Measurements from ENCODE around the gene ACRV1. TPM values are rescaled to one million over a fixed set of nuclear protein-coding genes. Genes with fewer than 3 reads are reported as not detected.
A peak's percentile ranks its signal among the peaks of the same experiment; 100 is the strongest.

ACRV1 gene
- total and polyA plus RNA-seq, 2 experiments from 2014 or later, result 0.65 TPM; not detected in 1

GRCh38 chr11:125621995-125622394 is 58.7 kb downstream of the ACRV1 start:
- no peaks in the 10 kb centered on the region for H3K27me3 ChIP-seq (ENCODE audit: insufficient read depth)
- TF ChIP-seq EZH2 (IDR thresholded peaks at IDR 0.05; ENCODE audit: low read depth, unreplicated experiment) (no peak), REST (IDR thresholded peaks at IDR 0.05; ENCODE audit: unreplicated experiment) (no peak), JUNB (IDR thresholded peaks at IDR 0.05; ENCODE audit: unreplicated experiment) (no peak), NANOG (IDR thresholded peaks at IDR 0.05; ENCODE audit: borderline replicate concordance) (no peak)
- H3K9me3 Mint-ChIP-seq, result no peaks in the 10 kb centered on the region
- peaks cover 55% of the 10 kb centered on the region for H3K36me3 Mint-ChIP-seq (ENCODE audit: low read depth)
- no peak overlapping the region for H2AFZ ChIP-seq
- no peaks in the 10 kb centered on the region for H3K9me2 ChIP-seq (ENCODE audit: insufficient read depth)
- no peak overlapping the region for H3K4me2 ChIP-seq
- peaks cover 7% of the 10 kb centered on the region; the same call in 1 of the 2 replicates for H3F3A ChIP-seq (replicated peaks; ENCODE audit: low read depth)
- peaks cover 7% of the 10 kb centered on the region for H3K4me1 Mint-ChIP-seq
- H3K27ac Mint-ChIP-seq, result no peak overlapping the region
- H3K36me3 ChIP-seq (ENCODE audit: insufficient read depth), result peaks cover 44% of the 10 kb centered on the region
- no peak overlapping the region for H3K4me3 Mint-ChIP-seq
- no peak overlapping the region for H3K27ac ChIP-seq (ENCODE audit: low read depth)
- DNase-seq (ENCODE audit: low spot score), result no peak
- no peak for ATAC-seq
- no peak overlapping the region for H3K4me3 ChIP-seq
- H4K20me1 ChIP-seq (replicated peaks; ENCODE audit: insufficient read depth), result peaks cover 7% of the 10 kb centered on the region; the same call in 1 of the 2 replicates
- H3K4me1 ChIP-seq (ENCODE audit: insufficient read depth), result peaks cover 4% of the 10 kb centered on the region; the same call in 1 of the 2 replicates
- H3K79me2 ChIP-seq (replicated peaks; ENCODE audit: insufficient read depth), result peaks cover 6% of the 10 kb centered on the region
- peaks cover 7% of the 10 kb centered on the region for H3K27me3 Mint-ChIP-seq (ENCODE audit: insufficient read depth, low read depth, poor library complexity)

Small RNA genes lying within 50 kb of the gene (small RNA-seq; reads per million reads assigned to genes)
- 0.50 reads per million, percentile 34 among the genes with 10 or more reads in this experiment for gene RNU2-35P (ENCODE audit: low replicate concordance)

Other genes with a start within 250 kb of the ACRV1 start
- gene FEZ1, start 184.6 kb downstream of the ACRV1 start, total RNA-seq (2014; rRNA removed; shearing (Covaris generic)), result 43.5 and 55.5 TPM in 2 replicates
- gene FEZ1, start 184.6 kb downstream of the ACRV1 start, polyA plus RNA-seq (2016; fragmentation: Nextera tagmentation; extraction: Ambion mirVana), result 34.5 and 35.1 TPM in 2 replicates
- 122 and 174 TPM in 2 replicates for gene EI24, start 111.4 kb downstream of the ACRV1 start, total RNA-seq (2014; rRNA removed; shearing (Covaris generic))
- 132 and 135 TPM in 2 replicates for gene EI24, start 111.4 kb downstream of the ACRV1 start, polyA plus RNA-seq (2016; fragmentation: Nextera tagmentation; extraction: Ambion mirVana)
- 156 TPM in 2 replicates for gene STT3A, start 88.0 kb downstream of the ACRV1 start, total RNA-seq (2014; rRNA removed; shearing (Covaris generic))
- 91.7 and 92.9 TPM in 2 replicates for gene STT3A, start 88.0 kb downstream of the ACRV1 start, polyA plus RNA-seq (2016; fragmentation: Nextera tagmentation; extraction: Ambion mirVana)
- 96.4 and 102 TPM in 2 replicates for gene CHEK1, start 55.7 kb downstream of the ACRV1 start, total RNA-seq (2014; rRNA removed; shearing (Covaris generic))
- 90.0 and 93.1 TPM in 2 replicates for gene CHEK1, start 55.7 kb downstream of the ACRV1 start, polyA plus RNA-seq (2016; fragmentation: Nextera tagmentation; extraction: Ambion mirVana)
- gene PATE1, start 65.4 kb upstream of the ACRV1 start, total RNA-seq (2014; rRNA removed; shearing (Covaris generic)), result not detected in 2 replicates
- gene PATE1, start 65.4 kb upstream of the ACRV1 start, polyA plus RNA-seq (2016; fragmentation: Nextera tagmentation; extraction: Ambion mirVana), result not detected in 2 replicates
- gene PATE2, start 98.0 kb upstream of the ACRV1 start, total RNA-seq (2014; rRNA removed; shearing (Covaris generic)), result not detected in 2 replicates
- 0.14 and 0.16 TPM in 2 replicates for gene PATE2, start 98.0 kb upstream of the ACRV1 start, polyA plus RNA-seq (2016; fragmentation: Nextera tagmentation; extraction: Ambion mirVana)
- not detected in 2 replicates for gene PATE3, start 107.3 kb upstream of the ACRV1 start, total RNA-seq (2014; rRNA removed; shearing (Covaris generic))
- not detected in 2 replicates for gene PATE3, start 107.3 kb upstream of the ACRV1 start, polyA plus RNA-seq (2016; fragmentation: Nextera tagmentation; extraction: Ambion mirVana)
- not detected in 2 replicates for gene PATE4, start 152.5 kb upstream of the ACRV1 start, total RNA-seq (2014; rRNA removed; shearing (Covaris generic))
- gene PATE4, start 152.5 kb upstream of the ACRV1 start, polyA plus RNA-seq (2016; fragmentation: Nextera tagmentation; extraction: Ambion mirVana), result not detected in 2 replicates
- gene HYLS1, start 206.8 kb upstream of the ACRV1 start, total RNA-seq (2014; rRNA removed; shearing (Covaris generic)), result 13.1 and 14.6 TPM in 2 replicates
- gene HYLS1, start 206.8 kb upstream of the ACRV1 start, polyA plus RNA-seq (2016; fragmentation: Nextera tagmentation; extraction: Ambion mirVana), result 20.7 and 25.7 TPM in 2 replicates
- gene PUS3, start 222.4 kb upstream of the ACRV1 start, total RNA-seq (2014; rRNA removed; shearing (Covaris generic)), result 24.1 and 35.8 TPM in 2 replicates
- gene PUS3, start 222.4 kb upstream of the ACRV1 start, polyA plus RNA-seq (2016; fragmentation: Nextera tagmentation; extraction: Ambion mirVana), result 12.0 and 15.8 TPM in 2 replicates
- 20.7 and 23.6 TPM in 2 replicates for gene DDX25, start 223.7 kb upstream of the ACRV1 start, total RNA-seq (2014; rRNA removed; shearing (Covaris generic))
- 20.6 and 21.2 TPM in 2 replicates for gene DDX25, start 223.7 kb upstream of the ACRV1 start, polyA plus RNA-seq (2016; fragmentation: Nextera tagmentation; extraction: Ambion mirVana)